Activated CD8-positive, alpha-beta memory T cell treated with anti-CD3 and anti-CD28 coated beads for 1 hour (primary cell): ENCODE results near the gene DESI1.
"Not testable (repeated sequence)": the region's sequence is repeated elsewhere in the genome, so short reads cannot be mapped to it uniquely, and the experiment has no call there.

Experiments
- DNase-seq, 2 donors: peaks; one replicate each; pipeline ENCODE4 v3.0.0-alpha.2; 2020; ENCODE audit warnings: low read depth in 1 of 2; ENCODE audit errors: extremely low read depth in 1 of 2

DESI1 gene

DNA sequence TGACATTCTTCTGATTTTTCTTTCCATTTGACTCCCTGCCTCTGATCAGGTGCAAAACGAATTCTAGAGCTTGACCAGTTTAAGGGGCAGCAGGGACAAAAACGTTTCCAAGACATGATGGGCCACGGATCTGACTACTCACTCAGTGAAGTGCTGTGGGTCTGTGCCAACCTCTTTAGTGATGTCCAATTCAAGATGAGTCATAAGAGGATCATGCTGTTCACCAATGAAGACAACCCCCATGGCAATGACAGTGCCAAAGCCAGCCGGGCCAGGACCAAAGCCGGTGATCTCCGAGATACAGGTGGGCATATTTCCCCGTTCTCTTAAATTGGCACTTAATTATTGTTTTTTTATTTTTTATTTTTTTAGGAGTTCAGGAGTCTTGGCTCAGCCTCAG lies 15.6 kb upstream of the DESI1 start:
- no peak for DNase-seq

DNA sequence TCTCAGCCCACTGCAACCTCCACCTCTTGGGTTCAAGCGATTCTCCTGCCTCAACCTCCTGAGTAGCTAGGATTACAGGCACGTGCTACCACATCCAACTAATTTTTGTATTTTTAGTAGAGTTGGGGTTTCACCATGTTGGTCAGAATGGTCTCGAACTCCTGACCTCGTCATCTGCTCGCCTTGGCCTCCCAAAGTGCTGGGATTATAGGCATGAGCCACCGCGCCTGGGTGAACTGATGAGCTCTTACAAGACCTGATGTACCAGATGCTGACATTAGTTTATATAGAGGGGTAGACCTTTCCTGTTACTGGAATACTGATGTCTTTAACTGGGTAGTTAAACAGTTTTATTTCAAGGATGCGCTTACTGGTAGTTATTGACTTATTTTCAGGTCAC lies 13.8 kb upstream of the DESI1 start:
- DNase-seq = not testable (repeated sequence)

DNA sequence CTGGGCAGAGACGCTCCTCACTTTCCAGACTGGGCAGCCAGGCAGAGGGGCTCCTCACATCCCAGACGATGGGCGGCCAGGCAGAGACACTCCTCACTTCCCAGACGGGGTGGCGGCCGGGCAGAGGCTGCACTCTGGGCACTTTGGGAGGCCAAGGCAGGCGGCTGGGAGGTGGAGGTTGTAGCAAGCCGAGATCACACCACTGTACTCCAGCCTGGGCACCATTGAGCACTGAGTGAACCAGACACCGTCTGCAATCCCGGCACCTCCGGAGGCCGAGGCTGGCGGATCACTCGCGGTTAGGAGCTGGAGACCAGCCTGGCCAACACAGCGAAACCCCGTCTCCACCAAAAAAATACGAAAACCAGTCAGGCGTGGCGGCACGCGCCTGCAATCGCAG lies 10.8 kb upstream of the DESI1 start:
- DNase-seq = not testable (repeated sequence)

DNA sequence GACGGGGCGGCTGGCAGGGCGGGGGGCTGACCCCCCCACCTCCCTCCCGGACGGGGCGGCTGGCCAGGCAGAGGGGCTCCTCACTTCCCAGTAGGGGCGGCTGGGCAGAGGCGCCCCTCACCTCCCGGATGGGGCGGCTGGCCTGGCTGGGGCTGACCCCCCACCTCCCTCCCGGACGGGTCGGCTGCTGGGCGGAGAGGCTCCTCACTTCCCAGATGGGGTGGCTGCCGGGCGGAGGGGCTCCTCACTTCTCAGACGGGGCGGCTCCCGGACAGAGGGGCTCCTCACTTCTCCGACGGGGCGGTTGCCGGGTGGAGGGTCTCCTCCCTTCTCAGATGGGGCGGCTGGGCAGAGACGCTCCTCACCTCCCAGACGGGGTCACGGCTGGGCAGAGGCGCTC lies 10.3 kb upstream of the DESI1 start:
- not testable (repeated sequence) for DNase-seq

DNA sequence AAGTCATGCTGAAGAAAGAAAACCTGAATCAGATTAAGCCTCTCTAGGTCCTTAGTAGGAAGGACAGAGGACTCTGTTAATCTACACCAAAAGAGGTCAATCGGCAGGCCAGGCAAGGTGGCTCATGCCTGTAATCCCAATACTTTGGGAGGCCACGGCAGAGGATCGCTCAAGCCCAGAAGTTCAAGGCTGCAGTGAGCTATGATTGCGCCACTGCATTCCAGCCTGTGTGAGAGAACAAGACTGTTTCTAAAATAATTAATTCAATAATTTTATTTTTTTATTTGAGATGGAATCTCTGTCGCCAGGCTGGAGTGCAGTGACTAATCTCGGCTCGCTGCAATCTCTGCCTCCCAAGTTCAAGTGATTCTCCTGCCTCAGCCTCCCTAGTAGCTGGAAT lies 4.7 kb upstream of the DESI1 start:
- DNase-seq = no peak

DNA sequence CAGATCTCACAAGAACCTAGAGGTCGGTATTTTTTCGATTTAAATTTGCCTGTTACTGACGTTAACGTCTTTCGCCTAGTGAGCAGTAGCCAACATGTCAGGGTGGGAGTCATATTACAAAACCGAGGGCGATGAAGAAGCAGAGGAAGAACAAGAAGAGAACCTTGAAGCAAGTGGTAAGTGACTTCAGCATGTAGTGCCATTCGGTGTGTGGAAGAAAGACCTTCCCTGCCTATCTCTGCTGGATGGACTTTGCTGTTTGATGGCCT lies 1.0 kb upstream of the DESI1 start:
- DNase-seq = no peak

DNA sequence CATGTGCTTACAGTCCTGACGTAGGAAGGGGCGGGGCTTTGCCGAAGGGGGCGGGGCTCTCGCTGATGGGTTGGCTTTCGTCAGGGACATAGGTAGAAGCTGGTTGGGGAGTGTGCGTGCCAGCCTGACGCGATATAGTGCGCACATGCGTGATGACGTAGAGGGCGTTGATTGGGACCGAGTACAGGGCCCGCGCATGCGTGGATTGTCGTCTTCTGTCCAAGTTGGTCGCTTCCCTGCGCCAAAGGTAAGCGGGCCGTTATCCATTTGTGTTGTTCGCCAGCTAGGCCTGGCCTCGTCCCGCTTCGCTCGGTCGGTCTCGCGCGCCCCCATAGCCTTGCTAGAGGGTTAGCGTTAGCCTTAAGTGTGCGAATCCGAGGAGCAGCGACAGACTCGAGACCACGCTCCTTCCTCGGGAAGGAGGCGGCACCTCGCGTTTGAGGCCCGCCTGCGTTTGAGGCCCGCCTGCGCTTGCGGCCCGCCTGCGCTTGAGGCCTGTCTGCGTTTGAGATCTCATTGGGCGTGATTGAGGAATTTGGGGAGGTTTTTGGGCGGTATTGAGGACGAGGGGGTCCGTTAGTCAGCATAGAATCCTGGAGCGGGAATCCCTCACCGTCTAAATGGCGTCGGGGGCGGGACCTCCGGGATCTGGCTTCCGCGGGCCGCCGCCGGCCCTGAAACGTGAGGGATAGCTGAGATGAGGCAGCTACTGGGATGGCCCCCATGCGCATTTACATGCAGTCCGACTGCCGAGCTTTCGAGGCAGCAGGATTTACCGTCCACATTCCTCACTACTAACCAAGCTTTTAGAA lies 462 bp upstream of the DESI1 start, which contains the start of gene XRCC6:
Gene XRCC6 (plus strand): TSS at position 197 of the 812 bp plus-strand sequence. CDS start 710 bp downstream, outside the sequence.
- peak; percentile 99 for DNase-seq

DNA sequence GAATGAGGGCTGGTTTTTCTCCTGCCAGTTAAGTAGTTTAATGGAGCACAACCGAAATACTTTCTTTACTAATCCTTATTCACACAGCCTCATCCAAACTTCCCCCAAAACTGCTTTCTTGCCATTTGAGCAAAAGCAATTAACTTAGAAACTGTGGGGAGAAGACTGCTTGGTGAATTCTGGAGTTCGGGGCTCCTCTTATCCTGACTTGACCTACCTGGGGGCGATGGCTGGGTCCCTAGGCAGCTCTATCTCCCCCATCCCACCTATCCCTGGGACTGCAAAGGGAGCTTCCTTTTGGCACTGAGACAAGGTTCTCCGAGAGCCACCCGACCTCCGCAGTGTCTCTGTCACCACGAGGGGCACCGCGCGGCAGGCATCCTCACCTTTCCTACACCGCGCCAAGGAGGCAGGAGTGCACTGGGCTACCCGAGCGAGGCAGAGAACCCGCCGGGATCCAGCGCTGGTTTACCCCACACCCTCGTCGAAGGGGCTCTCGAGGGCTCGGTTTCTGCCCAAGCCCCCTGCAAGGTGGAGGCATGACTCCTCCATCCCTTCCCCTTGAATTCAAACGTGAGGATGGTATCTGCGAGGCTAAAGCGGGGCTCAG lies 759 bp downstream of the DESI1 start:
- DNase-seq = peak in 1 of 2 donors; percentile 17

DNA sequence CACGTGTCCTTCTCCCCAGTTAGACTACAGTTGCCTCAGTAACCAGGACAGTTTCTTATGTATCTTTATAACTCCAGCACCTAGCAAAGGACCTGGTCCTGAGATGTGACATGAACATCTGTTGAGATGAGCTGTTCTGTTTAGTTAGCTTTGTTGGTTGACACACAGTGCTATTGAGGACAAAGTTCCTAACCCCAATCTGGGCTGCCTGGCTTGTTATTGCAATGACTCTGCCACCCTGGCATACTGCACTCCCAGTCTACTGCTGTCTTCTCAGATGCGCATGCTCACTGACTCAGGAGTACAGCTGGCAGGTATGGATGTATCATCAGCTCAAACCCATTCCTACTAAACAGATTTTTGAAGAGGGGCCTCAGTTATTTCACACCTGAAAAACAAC lies 7.4 kb downstream of the DESI1 start:
- DNase-seq = no peak

DNA sequence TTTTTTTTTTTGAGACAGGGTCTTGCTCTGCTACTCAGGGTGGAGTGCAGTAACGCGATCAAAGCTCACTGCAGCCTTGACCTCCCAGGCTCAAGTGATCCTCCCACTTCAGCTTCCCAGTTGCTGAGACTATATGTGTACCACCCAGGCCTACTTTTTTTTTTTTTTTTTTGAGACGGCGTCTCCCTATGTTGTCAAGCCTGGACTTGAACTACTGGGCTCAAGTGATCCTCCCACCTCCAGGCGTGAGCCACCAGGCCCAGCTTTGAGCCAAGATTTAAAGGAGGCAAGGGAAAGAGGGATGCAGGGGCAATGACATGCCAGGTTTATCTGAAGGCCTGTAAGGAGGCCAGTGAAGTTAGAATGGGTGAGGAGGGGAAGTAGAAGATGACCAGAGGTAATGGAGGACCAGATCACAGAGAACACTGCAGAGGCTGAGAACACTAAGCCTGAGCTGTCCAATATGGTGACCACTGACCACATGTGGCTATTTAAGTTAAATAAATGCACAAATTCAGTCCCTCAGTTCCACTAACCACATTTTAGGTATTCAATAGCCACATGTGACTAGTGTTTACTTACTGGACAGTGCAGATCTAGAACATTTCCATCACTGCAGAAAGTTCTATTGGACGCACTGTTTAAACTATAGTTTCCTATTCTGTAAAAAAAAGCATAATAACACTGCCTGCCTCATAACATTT lies 8.1 kb downstream of the DESI1 start:
- no peak for DNase-seq

DNA sequence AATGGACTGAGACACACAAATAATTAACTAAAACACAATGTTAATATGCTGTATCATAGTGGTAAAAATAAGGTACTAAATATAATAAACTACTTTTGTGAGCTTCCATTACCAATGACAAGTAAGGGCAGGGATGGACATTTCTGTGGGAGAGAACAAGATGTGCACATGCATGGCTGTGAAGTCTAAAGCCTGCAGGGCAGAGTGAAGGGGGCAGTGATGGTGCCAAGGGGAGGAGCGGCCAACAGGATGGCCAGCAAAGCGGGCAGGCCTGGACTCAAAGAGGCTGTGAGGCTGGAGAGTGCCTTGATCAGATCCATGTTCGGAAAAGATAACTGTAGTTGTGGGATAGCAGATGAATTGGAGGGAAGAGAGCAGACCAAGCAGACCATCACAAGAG lies 12.5 kb downstream of the DESI1 start:
- DNase-seq = no peak

DNA sequence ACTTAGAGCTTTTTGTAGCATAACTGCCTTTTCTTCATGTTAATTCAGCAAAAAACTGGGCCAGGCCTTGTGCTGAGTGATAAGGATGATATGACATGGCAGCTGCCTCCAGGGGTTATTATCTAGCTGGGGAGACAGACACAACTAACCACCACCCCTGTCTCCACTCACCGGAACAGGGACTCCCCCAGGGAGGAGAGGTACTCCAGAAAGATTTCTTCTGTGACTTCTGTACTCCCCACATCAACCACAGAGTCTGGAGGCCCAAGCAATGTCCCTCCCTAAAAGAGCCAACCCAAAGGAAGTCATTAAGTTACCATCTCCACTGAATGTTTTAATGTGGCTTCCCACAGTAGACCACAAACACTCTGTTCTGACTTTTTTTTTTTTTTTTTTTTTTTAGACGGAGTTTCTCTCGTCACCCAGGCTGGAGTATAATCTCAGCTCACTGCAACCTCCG lies 16.9 kb downstream of the DESI1 start:
- DNase-seq = peak; percentile 14 to 18

DNA sequence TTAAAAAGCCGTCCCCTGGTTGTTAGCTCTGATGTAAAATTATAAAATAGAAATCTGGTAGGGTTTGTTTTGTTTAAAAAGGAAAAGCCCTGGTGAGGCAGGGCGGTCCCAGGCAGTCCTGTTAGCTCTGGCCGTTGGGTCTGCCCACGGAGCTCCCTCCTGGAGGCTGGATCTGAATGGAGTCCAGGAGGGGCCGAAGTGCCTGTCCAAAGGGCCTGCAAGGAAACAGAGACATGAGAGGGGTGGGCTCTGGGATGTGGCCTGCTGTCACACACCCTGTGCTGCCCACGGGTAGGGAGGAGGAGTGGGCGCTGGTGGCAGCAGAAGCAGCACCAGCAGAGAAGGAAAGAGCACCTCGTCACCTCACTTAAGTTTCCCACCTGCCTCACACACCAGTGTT lies 19.9 kb downstream of the DESI1 start:
- no peak for DNase-seq

DNA sequence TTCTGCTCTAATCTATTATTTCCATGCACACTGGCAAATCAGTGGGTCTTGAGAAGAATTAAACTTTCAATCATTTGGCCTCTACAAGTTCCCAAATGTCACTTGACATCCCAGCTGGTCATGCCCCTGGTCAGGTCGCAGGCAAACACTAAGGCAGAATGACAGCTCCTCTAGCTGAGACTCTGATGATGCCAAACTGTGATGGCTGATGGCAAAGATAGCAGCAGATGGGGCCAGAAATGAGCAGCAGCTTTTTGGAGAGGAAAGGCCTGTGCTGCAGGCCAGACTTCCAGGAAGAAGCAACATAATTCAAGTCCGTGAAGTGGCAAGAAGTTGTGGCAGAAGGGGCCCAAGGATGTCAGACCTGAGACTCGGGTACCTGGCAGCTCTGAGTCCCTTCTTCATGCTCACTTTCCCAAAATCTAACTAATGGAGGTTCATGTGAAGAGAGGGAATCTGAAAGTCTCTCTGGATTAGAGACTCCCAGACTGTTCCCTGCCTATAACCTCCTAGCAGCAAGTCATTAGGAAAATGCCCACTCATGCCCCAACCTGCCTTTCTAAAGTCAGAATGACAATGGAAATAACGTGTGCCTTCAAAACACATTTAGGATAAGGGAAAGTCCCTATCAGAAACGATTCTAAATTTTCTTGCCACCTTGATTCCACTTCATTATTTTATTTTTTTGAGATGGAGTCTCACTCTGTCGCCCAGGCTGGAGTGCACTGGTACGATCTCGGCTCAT lies 21.8 kb downstream of the DESI1 start:
- no peak for DNase-seq

DNA sequence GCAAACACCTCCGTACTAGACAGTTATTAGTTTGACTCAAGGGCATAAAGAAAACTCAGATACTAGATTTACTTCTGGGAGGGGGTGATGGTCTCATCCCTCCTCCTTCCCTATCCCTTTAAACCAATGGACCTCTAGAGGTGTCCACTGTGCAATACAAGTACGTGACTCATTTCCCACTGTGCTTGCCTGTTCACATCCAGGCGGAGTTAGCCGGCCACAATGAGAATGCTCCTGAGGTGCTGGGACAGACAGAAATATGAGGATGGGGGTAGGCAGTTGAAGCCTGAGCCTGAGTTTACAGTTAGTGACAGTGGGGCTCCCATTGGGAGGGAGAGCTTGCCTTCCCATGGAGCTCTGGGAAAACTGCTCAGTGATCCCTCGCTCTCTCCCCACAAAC lies 22.8 kb downstream of the DESI1 start:
- DNase-seq = no peak

DNA sequence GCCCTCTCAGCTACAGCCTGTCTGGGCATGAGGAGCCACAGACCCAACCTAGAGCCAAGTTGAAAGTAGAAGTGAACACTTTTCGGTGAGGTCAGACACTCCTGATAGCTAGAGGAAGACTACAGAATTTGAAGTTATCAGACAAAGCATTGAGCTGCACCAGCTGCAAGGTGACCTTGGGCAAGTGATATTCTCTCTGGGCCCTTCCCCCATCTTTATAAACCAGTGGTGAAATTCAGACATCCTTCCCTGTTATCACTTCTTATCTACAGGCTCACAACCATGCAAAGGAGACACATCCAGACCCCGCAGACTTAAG lies 23.2 kb downstream of the DESI1 start:
- DNase-seq = no peak

DNA sequence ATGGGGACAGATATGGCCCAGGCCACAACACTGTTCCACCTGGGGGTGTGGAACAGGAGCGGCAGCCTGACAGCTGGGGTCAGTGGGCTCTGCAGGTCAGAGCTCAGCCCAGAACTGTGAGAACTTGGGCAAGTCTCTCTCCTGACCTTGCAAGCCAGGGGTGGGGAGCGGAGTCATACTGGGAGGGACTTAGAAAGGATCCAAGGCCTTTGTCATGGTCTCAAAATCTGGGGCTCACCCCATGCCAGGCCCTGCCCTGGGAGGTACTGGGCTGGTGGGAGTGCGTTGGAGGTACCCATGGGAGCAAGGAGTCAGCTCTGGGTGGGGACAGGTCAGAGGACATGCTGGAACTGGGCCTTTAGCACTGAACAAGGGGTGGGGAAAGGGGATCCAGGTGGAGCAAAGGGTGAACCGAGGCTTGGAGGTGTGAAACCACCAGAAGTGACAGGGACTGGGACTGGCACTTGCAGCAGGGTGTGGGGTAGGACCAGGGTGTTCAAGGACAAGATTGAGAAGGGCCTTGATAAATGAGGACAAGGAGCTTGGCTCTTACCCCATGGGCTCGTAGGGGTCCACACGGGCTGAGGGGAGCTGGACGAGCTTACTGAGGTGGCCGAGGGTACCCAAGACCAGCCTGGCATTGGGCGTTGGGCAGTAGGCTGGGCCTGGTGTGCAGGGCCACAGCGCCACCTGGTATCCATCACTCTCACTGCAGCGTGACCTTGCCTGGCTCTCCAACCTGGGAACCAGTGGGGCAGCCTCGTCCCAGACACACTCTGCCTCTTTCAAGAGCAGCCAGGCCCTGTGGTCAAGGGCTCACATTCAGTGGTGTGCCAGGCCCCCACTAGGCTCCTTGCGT lies 23.8 kb downstream of the DESI1 start:
- no peak for DNase-seq

DNA sequence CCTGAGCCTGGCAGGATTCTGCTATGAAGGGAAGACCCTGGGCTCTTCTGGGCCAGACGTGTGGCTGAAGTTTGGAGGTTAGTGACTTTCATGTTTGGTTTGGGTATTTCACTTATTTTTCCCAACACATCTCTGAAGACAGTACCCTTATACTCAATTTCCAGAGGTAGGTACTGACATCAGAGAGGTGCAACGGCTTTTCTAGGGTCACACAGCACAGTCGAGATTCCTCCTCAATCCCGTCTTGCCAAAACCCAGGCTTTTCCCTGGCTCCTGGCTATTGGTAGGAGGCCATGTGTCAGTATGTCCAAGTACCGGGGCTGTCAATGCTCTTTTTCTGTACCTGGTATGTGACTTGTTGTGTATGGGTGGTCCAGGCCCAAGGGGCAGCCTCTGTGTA lies 25.1 kb downstream of the DESI1 start:
- no peak for DNase-seq

DNA sequence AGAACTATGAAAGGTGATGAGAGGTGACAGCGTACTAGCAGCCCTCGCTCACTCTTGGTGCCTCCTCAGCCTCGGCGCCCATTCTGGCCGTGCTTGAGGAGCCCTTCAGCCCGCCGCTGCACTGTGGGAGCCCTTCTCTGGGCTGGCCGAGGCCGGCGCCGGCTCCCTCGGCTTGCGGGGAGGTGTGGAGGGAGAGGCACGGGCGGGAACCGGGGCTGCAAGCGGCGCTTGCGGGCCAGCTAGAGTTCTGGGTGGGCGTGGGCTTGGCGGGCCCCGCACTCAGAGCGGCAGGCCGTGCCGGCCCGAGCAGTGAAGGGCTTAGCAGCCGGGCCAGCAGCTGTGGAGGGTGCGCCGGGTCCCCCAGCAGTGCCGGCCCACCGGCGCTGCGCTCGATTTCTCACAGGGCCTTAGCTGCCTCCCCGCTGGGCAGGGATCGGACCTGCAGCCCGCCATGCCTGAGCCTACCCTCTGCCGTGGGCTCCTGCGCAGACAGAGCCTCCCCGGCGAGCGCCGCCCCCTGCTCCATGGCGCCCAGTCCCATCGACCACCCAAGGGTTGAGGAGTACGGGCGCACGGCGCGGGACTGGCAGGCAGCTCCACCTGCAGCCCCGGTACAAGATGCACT lies 27.4 kb downstream of the DESI1 start:
- not testable (repeated sequence) for DNase-seq
